Keratinocyte (primary cell): ENCODE results near the gene HAUS2. TPM values are rescaled to one million over a fixed set of nuclear protein-coding genes. Genes with fewer than 3 reads are reported as not detected.

ENCODE experiments used
- DNase-seq: peaks from one replicate; pipeline ENCODE4 v3.0.0-alpha.2; 2011; ENCODE audit warnings: low read depth, missing footprints, low spot score
- FAIRE-seq: peaks from 2 replicates; lab custom pipeline; 2011; peaks lifted over from hg19 to GRCh38; lab: Jason Lieb, UNC
- H2AFZ ChIP-seq: 2 replicates; pipeline ENCODE4 v1.6.0; 2012; ENCODE audit warnings: low read length, control low read depth, inconsistent platforms; ENCODE audit not compliant: control insufficient read depth
- H3K27ac ChIP-seq: 2 replicates; pipeline ENCODE4 v1.5.1; 2011; ENCODE audit warnings: low read length; ENCODE audit not compliant: control insufficient read depth, insufficient read depth
- H3K27me3 ChIP-seq: 3 replicates; pipeline ENCODE4 v1.6.0; 2011; ENCODE audit warnings: low read length; ENCODE audit not compliant: control insufficient read depth, insufficient read depth; ENCODE audit errors: extremely low read depth
- H3K36me3 ChIP-seq, 2 experiments: 2 replicates in 1 of 2; 3 replicates in 1 of 2; pipeline ENCODE4 v1.5.1; 2011; ENCODE audit warnings: low read length in 2 of 2, mild to moderate bottlenecking in 1 of 2; ENCODE audit not compliant: control insufficient read depth in 2 of 2, insufficient read depth in 2 of 2; ENCODE audit errors: extremely low read depth in 1 of 2
- H3K4me1 ChIP-seq: 3 replicates; pipeline ENCODE4 v1.5.1; 2011; ENCODE audit warnings: low read length; ENCODE audit not compliant: control insufficient read depth, insufficient read depth; ENCODE audit errors: extremely low read depth
- H3K4me2 ChIP-seq: 3 replicates; pipeline ENCODE4 v1.6.0; 2011; ENCODE audit warnings: low read depth, low read length; ENCODE audit not compliant: control insufficient read depth, insufficient read depth; ENCODE audit errors: extremely low read depth
- H3K4me3 ChIP-seq, 3 experiments: fragments of 200-600 bp in 1 of 3; sonication (generic) in 1 of 3; 2 replicates in 2 of 3; 3 replicates in 1 of 3; pipeline ENCODE4 v1.5.1; 2011 to 2016; ENCODE audit warnings: low read length in 3 of 3, mild to moderate bottlenecking in 3 of 3, control low read depth in 2 of 3, inconsistent platforms in 1 of 3, low read depth in 1 of 3, mixed read lengths in 1 of 3, mixed run types in 1 of 3, moderate library complexity in 1 of 3; ENCODE audit not compliant: control insufficient read depth in 2 of 3, insufficient read depth in 2 of 3; ENCODE audit errors: extremely low read depth in 1 of 3
- H3K79me2 ChIP-seq: 2 replicates; pipeline ENCODE4 v1.6.0; 2012; ENCODE audit warnings: low read length; ENCODE audit not compliant: control insufficient read depth, insufficient read depth
- H3K9ac ChIP-seq: 3 replicates; pipeline ENCODE4 v1.6.0; 2011; ENCODE audit warnings: low read length; ENCODE audit not compliant: control insufficient read depth, insufficient read depth; ENCODE audit errors: extremely low read depth
- H3K9me1 ChIP-seq: 3 replicates; pipeline ENCODE4 v1.6.0; 2011; ENCODE audit warnings: low read length; ENCODE audit not compliant: control insufficient read depth, insufficient read depth; ENCODE audit errors: extremely low read depth
- H3K9me3 ChIP-seq: 2 replicates; pipeline ENCODE4 v1.5.1; 2012; ENCODE audit warnings: low read depth, low read length; ENCODE audit not compliant: control insufficient read depth
- H4K20me1 ChIP-seq: 3 replicates; pipeline ENCODE4 v1.6.0; 2011; ENCODE audit warnings: low read length; ENCODE audit not compliant: control insufficient read depth, insufficient read depth; ENCODE audit errors: extremely low read depth
- CTCF ChIP-seq, 3 experiments: IDR thresholded peaks in 1 of 3; conservative IDR thresholded peaks in 1 of 3; optimal IDR thresholded peaks in 1 of 3; 2 replicates in 2 of 3; 3 replicates in 1 of 3; pipeline versions ENCODE3 to v1.5.1; 2011; ENCODE audit warnings: low read length in 3 of 3, mild to moderate bottlenecking in 3 of 3, moderate library complexity in 2 of 3, control low read depth in 1 of 3, inconsistent platforms in 1 of 3; ENCODE audit not compliant: insufficient read depth in 2 of 3; ENCODE audit errors: extremely low read depth in 1 of 3
- EZH2 ChIP-seq: IDR thresholded peaks from one replicate; pipeline ENCODE4 v1.6.1; 2012; ENCODE audit warnings: inconsistent platforms, mild to moderate bottlenecking, low read length, moderate library complexity
- dilution Hi-C: fragments of 300-500 bp; cut with MboI; formaldehyde crosslinking; loops from one replicate; pipeline ENCODE4 v1.7.0; 2020; ENCODE audit warnings: low sequenced_read_pairs; ENCODE audit not compliant: extremely low pct_ligation_motif_present
- polyA plus RNA-seq, 5 experiments: library from polyadenylated mRNA; depleted of rRNA in 3 of 5; stranded (reverse) in 3 of 5; stranded (forward) in 1 of 5; unstranded in 1 of 5; fragments of >200 nt; gene quantifications; 1 replicate in 1 of 5; 2 replicates in 3 of 5; 3 replicates in 1 of 5; pipeline versions ENCODE4 v1.2.1 to v1.2.3, GENCODE V29; 2011 to 2012; ENCODE audit warnings: missing spikeins in 2 of 5, low read depth in 1 of 5, low replicate concordance in 1 of 5

HAUS2 gene
- polyA plus RNA-seq, 1 donor (not counting 4 experiments of a cell fraction or from before 2014, with no cell fraction given) = 36.3 TPM

DNA sequence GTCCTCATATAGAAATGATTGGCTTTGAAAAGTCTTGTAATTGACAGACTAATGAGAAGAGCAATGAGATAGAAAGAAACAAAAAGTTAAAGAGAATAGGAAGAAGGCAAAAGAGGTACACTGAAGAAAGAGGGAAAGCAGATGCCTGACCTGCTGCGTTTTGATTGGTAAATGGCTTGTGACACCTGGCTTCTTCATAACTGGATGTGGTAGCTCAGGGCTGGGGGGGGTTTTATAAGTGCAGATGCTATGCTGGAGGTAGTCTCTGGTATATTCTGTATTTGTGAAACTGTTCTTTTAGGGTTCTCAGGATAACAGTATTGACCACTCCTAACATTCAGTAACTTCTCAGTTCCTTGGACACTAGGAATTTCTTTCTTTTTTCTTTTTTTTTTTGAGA, 28.1 kb downstream of the HAUS2 start:
- Histone ChIP-seq H3K9ac (no peak overlapping the region), H3K36me3 (no peaks in the 10 kb centered on the region), H4K20me1 (no peaks in the 10 kb centered on the region), H3K79me2 (peaks cover 3% of the 10 kb centered on the region), H3K9me3 (no peaks in the 10 kb centered on the region), H3K4me2 (no peak overlapping the region), H3K27me3 (no peaks in the 10 kb centered on the region), H3K4me1 (peaks cover 11% of the 10 kb centered on the region), H3K9me1 (no peaks in the 10 kb centered on the region), H2AFZ (no peak overlapping the region), H3K4me3 (no peak overlapping the region), H3K27ac (no peak overlapping the region)
- FAIRE-seq = no peak
- TF ChIP-seq EZH2 = no peak
- TF ChIP-seq CTCF (optimal IDR thresholded peaks at IDR 0.05 in 1 of 3, IDR thresholded peaks at IDR 0.05 in 1 of 3, conservative IDR thresholded peaks at IDR 0.05 in 1 of 3; ENCODE audit: extremely low read depth in 1 of 3, insufficient read depth in 2 of 3, low read length in 3 of 3) = no peak
- dilution Hi-C loops = no loop called here
- DNase-seq = no peak

GRCh38 chr15:42577514-42578031, 28.9 kb downstream of the HAUS2 start:
- Histone ChIP-seq H4K20me1 (no peaks in the 10 kb centered on the region), H3K4me2 (no peak overlapping the region), H3K9me3 (no peaks in the 10 kb centered on the region), H2AFZ (no peak overlapping the region), H3K9ac (no peak overlapping the region), H3K4me1 (peaks cover 12% of the 10 kb centered on the region), H3K9me1 (no peaks in the 10 kb centered on the region), H3K36me3 (no peaks in the 10 kb centered on the region), H3K27me3 (no peaks in the 10 kb centered on the region), H3K4me3 (no peak overlapping the region), H3K27ac (no peak overlapping the region), H3K79me2 (peaks cover 3% of the 10 kb centered on the region)
- dilution Hi-C loops = no loop called here
- DNase-seq = no peak
- TF ChIP-seq EZH2 (no peak), CTCF (optimal IDR thresholded peaks at IDR 0.05 in 1 of 3, IDR thresholded peaks at IDR 0.05 in 1 of 3, conservative IDR thresholded peaks at IDR 0.05 in 1 of 3; ENCODE audit: extremely low read depth in 1 of 3, insufficient read depth in 2 of 3, low read length in 3 of 3) (no peak)
- FAIRE-seq = no peak
